RWPE2 (cell line): ENCODE results near the gene SHROOM3.
"Not testable (repeated sequence)": the region's sequence is repeated elsewhere in the genome, so short reads cannot be mapped to it uniquely, and the experiment has no call there.

ENCODE experiments used
- ATAC-seq: fragments of 200-7000 bp; cut with Tn5 transposase; 3 replicates; pipeline ENCODE4 v1.9.1; 2021; ENCODE audit warnings: low read depth
- DNase-seq: peaks from one replicate; pipeline ENCODE4 v3.0.0-alpha.2; 2020; ENCODE audit warnings: low spot score
- H3K27ac ChIP-seq: fragments of 450-650 bp; 2 replicates; pipeline ENCODE4 v1.5.1; 2017; ENCODE audit warnings: mild to moderate bottlenecking; ENCODE audit not compliant: poor library complexity, severe bottlenecking
- H3K27me3 ChIP-seq: fragments of 250-450 bp; sonication (Bioruptor Pico); 2 replicates; pipeline ENCODE4 v1.5.1; 2021; ENCODE audit warnings: mild to moderate bottlenecking, moderate library complexity; ENCODE audit not compliant: insufficient read depth, poor library complexity, severe bottlenecking
- H3K36me3 ChIP-seq: fragments of 250-450 bp; sonication (Bioruptor Pico); 2 replicates; pipeline ENCODE4 v1.5.1; 2020; ENCODE audit warnings: low read depth, mild to moderate bottlenecking, moderate library complexity
- H3K4me1 ChIP-seq: fragments of 250-450 bp; sonication (Bioruptor Pico); 2 replicates; pipeline ENCODE4 v1.5.1; 2021; ENCODE audit warnings: mild to moderate bottlenecking, moderate library complexity; ENCODE audit not compliant: insufficient read depth, poor library complexity, severe bottlenecking
- H3K4me3 ChIP-seq: fragments of 250-450 bp; sonication (Bioruptor Pico); 2 replicates; pipeline ENCODE4 v1.5.1; 2021; ENCODE audit warnings: mild to moderate bottlenecking, moderate library complexity; ENCODE audit not compliant: severe bottlenecking
- H3K9me3 ChIP-seq: fragments of 250-450 bp; sonication (Bioruptor Pico); 2 replicates; pipeline ENCODE4 v1.5.1; 2021; ENCODE audit warnings: mild to moderate bottlenecking, moderate library complexity; ENCODE audit not compliant: severe bottlenecking
- TF ChIP-seq, protein P1 (sequence below): fragments of 450-650 bp; IDR thresholded peaks from one replicate; pipeline ENCODE4 v1.5.1; 2017; ENCODE audit warnings: mild to moderate bottlenecking, moderate library complexity; ENCODE audit not compliant: poor library complexity, severe bottlenecking

The SHROOM3 gene

DNA sequence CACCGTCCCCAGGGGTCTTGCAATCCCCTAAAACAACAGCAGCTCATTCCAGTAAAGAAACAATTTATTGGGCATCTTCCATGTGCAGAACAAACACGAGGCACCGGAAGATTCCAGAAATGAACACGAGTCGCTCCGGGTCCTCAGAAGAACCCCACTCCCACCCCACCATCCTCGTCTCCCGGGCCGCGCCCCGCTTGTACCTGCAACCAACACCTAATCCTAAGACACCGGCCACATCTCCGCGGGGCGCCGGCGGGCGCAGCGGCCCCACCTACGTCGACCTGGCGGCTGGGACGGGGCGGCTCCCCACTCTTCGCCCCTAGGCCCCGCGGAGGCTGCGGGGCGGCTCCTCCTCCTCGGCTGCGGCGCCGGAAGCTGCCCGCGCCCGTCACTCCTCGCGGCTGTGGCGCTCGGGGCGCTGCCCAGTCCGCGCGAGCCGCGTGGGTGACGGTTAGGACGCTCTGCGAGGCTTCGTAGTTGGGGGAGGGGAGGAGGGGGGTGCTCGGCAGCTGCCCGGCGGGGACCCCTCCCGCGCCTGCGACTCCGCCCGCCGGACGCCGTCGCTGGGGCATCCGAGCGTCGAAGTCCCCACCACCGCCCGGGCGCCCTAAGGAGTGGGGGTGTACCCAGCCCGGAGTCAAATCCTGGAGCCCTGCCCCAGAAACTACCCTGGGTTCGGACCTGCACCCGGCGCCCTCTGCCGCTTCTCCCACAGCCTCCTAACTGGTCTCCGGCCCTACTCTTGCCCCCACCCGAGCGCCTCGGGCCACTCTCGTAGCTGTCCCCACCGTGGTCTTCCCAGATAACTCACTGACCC lies 14.1 kb upstream of the SHROOM3 start, which contains the start of gene CCDC158:
Gene CCDC158 (minus strand): TSS at position 380 of the 820 bp plus-strand sequence. CDS start 17,934 bp downstream, outside the sequence.
- H3K27me3 ChIP-seq = no peaks in the 10 kb centered on the region
- no peak for DNase-seq
- H3K4me1 ChIP-seq = no peaks in the 10 kb centered on the region
- H3K4me3 ChIP-seq = peak within 1 kb of the TSS; percentile 38
- H3K36me3 ChIP-seq = no peaks in the 10 kb centered on the region
- TF ChIP-seq, protein P1, sequence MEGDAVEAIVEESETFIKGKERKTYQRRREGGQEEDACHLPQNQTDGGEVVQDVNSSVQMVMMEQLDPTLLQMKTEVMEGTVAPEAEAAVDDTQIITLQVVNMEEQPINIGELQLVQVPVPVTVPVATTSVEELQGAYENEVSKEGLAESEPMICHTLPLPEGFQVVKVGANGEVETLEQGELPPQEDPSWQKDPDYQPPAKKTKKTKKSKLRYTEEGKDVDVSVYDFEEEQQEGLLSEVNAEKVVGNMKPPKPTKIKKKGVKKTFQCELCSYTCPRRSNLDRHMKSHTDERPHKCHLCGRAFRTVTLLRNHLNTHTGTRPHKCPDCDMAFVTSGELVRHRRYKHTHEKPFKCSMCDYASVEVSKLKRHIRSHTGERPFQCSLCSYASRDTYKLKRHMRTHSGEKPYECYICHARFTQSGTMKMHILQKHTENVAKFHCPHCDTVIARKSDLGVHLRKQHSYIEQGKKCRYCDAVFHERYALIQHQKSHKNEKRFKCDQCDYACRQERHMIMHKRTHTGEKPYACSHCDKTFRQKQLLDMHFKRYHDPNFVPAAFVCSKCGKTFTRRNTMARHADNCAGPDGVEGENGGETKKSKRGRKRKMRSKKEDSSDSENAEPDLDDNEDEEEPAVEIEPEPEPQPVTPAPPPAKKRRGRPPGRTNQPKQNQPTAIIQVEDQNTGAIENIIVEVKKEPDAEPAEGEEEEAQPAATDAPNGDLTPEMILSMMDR = no peak
- H3K9me3 ChIP-seq = no peaks in the 10 kb centered on the region
- ATAC-seq = peak; percentile 80
- H3K27ac ChIP-seq = no peak within 1 kb of the TSS

DNA sequence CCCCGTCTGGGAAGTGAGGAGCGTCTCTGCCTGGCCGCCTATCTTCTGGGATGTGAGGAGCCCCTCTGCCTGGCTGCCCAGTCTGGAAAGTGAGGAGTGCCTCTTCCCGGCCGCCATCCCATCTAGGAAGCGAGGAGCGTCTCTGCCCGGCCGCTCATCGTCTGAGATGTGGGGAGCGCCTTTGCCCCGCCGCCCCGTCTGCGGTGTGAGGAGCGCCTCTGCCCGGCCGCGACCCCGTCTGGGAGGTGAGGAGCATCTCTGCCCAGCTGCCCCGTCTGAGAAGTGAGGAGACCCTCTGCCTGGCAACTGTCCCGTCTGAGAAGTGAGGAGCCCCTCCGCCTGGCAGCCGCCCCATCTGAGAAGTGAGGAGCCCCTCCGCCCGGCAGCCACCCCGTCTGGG lies 11.9 kb upstream of the SHROOM3 start:
- DNase-seq, H3K27ac ChIP-seq, H3K27me3 ChIP-seq, H3K36me3 ChIP-seq, H3K4me1 ChIP-seq, H3K4me3 ChIP-seq, H3K9me3 ChIP-seq, ATAC-seq: not testable (repeated sequence)

DNA sequence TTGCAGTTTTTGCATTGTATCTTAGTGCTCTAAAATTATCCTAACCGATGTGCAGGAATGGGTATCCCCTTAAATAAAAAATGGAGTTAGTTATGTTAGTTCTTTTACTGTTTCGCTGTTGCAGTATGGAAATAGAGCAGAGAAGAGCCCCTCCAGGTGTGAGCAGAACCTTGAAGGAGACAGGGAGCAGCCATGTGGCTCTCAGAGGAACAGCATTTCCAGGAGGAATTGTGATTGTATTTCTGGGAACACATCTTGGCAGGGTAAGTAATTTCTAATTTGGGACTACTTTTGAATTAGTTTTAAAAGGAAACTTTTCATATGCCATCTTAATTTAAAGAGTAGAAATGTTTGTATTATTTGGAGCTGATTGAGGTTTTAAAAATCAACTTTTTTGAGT lies 8.8 kb upstream of the SHROOM3 start:
- no peaks in the 10 kb centered on the region for H3K27me3 ChIP-seq
- H3K4me1 ChIP-seq = no peaks in the 10 kb centered on the region
- H3K27ac ChIP-seq = no peak overlapping the region
- no peak for DNase-seq
- H3K4me3 ChIP-seq = no peak overlapping the region
- peak; percentile 71 for ATAC-seq
- H3K36me3 ChIP-seq = no peaks in the 10 kb centered on the region
- H3K9me3 ChIP-seq = no peaks in the 10 kb centered on the region
- TF ChIP-seq, protein P1 = peak; percentile 50

DNA sequence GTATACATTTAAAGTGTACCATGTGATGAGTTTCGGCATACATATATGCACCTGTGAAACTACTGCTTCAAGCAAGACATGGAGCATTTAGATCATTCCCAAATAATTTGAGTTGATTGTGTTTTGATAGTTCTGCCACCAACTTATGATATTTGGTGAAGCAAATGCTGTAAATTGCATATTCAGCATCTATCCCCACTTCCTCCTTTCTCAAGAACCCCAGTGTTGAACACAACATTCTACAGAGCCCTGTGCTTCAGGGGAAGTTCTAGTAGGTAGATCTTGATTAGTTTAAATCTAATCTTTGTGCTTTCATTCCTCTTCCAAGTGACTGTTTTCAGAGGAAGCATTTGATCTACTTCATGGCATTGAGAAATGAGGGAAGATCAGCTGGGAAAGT lies 5.4 kb upstream of the SHROOM3 start:
- Histone ChIP-seq H3K36me3 (no peaks in the 10 kb centered on the region), H3K4me3 (no peak overlapping the region), H3K27ac (no peak overlapping the region), H3K27me3 (no peaks in the 10 kb centered on the region), H3K9me3 (no peaks in the 10 kb centered on the region), H3K4me1 (peaks cover 3% of the 10 kb centered on the region)
- no peak for ATAC-seq
- TF ChIP-seq, protein P1 = no peak
- DNase-seq = no peak

DNA sequence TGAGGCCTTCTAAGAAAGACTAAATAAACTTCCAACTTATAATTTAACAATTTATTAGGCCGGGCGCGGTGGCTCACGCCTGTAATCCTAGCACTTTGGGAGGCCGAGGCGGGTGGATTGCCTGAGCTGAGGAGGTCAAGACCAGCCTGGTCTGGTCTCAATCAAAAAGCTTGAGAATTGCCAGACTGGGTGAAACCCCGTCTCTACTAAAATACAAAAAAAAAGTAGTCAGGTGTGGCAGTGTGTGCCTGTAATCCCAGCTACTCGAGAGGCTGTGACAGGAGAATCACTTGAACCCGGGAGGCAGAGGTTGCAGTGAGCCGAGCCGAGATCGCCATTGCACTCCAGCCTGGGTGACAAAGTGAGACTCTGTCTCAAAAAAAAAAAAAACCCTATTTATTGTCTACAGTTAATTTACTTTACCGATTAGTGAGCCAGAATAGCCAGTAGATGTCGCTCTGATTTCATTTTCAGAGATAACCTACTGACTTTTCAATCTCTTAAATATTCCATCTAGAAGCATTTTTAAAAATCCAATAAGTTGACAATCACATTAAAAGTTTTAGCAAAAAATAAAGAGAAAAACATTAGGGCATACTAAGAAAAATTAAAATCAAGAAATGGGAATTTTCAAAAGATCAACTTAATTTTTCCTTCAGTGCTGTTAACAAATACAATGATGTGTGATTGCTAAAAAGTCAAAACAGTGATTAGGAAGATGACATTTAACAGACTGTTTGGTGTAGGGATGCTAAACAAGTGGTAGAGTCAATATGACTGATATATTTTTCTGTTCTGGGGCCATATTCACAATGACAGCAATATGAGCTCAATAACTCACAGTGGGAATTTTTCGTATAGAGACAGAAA lies 4.3 kb upstream of the SHROOM3 start:
- Histone ChIP-seq H3K36me3 (no peaks in the 10 kb centered on the region), H3K27ac (no peak overlapping the region), H3K27me3 (no peaks in the 10 kb centered on the region), H3K4me3 (no peak overlapping the region), H3K4me1 (peaks cover 3% of the 10 kb centered on the region), H3K9me3 (no peaks in the 10 kb centered on the region)
- DNase-seq (no peak), ATAC-seq (no peak)
- TF ChIP-seq, protein P1 = peak; percentile 90
